ENCODE measurements around the gene APOL4.

- no peak for TF ChIP-seq EZH2 (IDR thresholded peaks at IDR 0.05)
- no peak for TF ChIP-seq POLR2AphosphoS5 (IDR thresholded peaks at IDR 0.05; ENCODE audit: borderline replicate concordance, low read depth, low read length)
These were observed 21.4 kb upstream of the APOL4 start for GRCh38 chr22:36222887-36223450.
